H1 (cell line): ENCODE results near the gene IL1R1. TPM values are rescaled to one million over a fixed set of nuclear protein-coding genes. Genes with fewer than 3 reads are reported as not detected.

Source experiments
- ASH2L ChIP-seq: fragments of 200-600, 300-600 bp; sonication (generic); IDR thresholded peaks from one replicate; pipeline ENCODE4 v1.7.1; 2017; ENCODE audit warnings: low read length
- KDM5A ChIP-seq: fragments of 200-600 bp; IDR thresholded peaks from 2 replicates; pipeline ENCODE4 v1.7.1; 2012; ENCODE audit warnings: mild to moderate bottlenecking, low read length, inconsistent platforms, mixed read lengths
- MAFK ChIP-seq: IDR thresholded peaks from 2 replicates; pipeline ENCODE4 v1.6.1; 2012; ENCODE audit warnings: low read depth, mild to moderate bottlenecking, improper control_type of control experiment, low read length
- SP1 ChIP-seq: IDR thresholded peaks from 2 replicates; pipeline ENCODE4 v1.6.1; 2011; ENCODE audit warnings: low read depth, low read length
- SP2 ChIP-seq: IDR thresholded peaks from 2 replicates; pipeline ENCODE4 v1.6.1; 2012; ENCODE audit warnings: mild to moderate bottlenecking, low read length, inconsistent platforms
- SP4 ChIP-seq: IDR thresholded peaks from 2 replicates; pipeline ENCODE4 v1.6.1; 2012; ENCODE audit warnings: low read length, inconsistent platforms
- polyA plus RNA-seq, 7 experiments: library from polyadenylated mRNA; depleted of rRNA in 3 of 7; stranded (reverse) in 5 of 7; unstranded in 2 of 7; fragments of >200 nt in 5 of 7; fragments of 200-250 nt in 2 of 7; gene quantifications; 1 replicate in 5 of 7; 2 replicates in 1 of 7; 4 replicates in 1 of 7; pipeline versions ENCODE4 v1.2.1 to v1.2.3, GENCODE V29; 2011 to 2013; ENCODE audit warnings: missing spikeins in 2 of 7, mixed read lengths in 2 of 7
- total RNA-seq: library from RNA; stranded (reverse); fragmentation: NEBNext Ultra II Directional; extraction: Animal tissue kit (Norgen Biotek cat#: 25700); gene quantifications from 2 replicates; pipeline ENCODE4 v1.2.1, GENCODE V29; 2021
- TF ChIP-seq, protein P1 (sequence below): fragments of 300-600 bp; sonication (generic); IDR thresholded peaks from 2 replicates; pipeline ENCODE4 v1.7.1; 2012; ENCODE audit warnings: low read length, moderate library complexity, mild to moderate bottlenecking, inconsistent platforms; ENCODE audit not compliant: insufficient replicate concordance
- TF ChIP-seq, protein P2 (sequence below): IDR thresholded peaks from 2 replicates; pipeline ENCODE4 v1.6.1; 2012; ENCODE audit warnings: inconsistent platforms

The IL1R1 gene
- total and polyA plus RNA-seq, 2 of the 8 experiments (the other 6 are each of a cell fraction or from before 2014, with no cell fraction given) = 0.34 to 0.47 TPM

DNA sequence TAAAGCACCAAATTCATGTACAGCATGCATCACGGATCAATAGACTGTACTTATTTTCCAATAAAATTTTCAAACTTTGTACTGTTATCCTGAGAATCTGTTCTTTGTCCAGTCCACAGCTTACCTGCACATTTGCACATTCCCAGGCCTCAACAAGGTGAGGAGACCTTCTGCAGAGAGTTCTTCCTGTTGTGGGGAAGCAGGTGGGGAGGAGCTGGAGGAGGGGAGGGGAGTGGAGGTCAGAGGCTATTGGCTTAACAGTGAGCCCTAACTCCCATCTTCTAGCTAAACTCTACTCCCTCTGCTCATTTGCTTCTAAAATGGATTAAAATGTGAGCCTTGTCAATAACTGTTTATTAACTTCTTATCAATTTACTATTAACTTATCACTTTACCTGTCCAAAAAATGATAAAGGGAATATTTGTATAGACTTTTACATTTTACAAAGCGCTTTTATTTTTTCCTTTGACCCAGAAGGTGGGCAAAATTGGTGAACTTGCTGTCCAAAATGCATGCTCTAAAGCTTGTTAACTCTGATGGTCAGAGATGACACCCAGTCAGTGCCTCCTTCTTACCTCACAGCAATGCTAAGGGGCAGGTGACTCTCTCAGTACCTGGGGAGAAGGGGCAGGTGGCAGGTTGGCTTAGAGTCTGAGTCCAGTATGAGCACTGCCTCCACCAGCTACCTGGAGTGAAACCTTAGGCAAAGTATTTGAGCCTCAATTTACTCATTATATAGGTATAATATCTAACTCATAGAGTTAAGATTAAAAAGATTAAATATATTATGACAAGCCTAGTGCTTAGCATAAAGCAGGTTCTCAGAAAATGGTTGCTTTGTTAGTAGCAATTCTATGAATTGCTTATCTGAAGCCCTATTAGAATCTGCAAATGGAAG, 37.5 kb downstream of the IL1R1 start (continued):
- TF ChIP-seq, protein P1, sequence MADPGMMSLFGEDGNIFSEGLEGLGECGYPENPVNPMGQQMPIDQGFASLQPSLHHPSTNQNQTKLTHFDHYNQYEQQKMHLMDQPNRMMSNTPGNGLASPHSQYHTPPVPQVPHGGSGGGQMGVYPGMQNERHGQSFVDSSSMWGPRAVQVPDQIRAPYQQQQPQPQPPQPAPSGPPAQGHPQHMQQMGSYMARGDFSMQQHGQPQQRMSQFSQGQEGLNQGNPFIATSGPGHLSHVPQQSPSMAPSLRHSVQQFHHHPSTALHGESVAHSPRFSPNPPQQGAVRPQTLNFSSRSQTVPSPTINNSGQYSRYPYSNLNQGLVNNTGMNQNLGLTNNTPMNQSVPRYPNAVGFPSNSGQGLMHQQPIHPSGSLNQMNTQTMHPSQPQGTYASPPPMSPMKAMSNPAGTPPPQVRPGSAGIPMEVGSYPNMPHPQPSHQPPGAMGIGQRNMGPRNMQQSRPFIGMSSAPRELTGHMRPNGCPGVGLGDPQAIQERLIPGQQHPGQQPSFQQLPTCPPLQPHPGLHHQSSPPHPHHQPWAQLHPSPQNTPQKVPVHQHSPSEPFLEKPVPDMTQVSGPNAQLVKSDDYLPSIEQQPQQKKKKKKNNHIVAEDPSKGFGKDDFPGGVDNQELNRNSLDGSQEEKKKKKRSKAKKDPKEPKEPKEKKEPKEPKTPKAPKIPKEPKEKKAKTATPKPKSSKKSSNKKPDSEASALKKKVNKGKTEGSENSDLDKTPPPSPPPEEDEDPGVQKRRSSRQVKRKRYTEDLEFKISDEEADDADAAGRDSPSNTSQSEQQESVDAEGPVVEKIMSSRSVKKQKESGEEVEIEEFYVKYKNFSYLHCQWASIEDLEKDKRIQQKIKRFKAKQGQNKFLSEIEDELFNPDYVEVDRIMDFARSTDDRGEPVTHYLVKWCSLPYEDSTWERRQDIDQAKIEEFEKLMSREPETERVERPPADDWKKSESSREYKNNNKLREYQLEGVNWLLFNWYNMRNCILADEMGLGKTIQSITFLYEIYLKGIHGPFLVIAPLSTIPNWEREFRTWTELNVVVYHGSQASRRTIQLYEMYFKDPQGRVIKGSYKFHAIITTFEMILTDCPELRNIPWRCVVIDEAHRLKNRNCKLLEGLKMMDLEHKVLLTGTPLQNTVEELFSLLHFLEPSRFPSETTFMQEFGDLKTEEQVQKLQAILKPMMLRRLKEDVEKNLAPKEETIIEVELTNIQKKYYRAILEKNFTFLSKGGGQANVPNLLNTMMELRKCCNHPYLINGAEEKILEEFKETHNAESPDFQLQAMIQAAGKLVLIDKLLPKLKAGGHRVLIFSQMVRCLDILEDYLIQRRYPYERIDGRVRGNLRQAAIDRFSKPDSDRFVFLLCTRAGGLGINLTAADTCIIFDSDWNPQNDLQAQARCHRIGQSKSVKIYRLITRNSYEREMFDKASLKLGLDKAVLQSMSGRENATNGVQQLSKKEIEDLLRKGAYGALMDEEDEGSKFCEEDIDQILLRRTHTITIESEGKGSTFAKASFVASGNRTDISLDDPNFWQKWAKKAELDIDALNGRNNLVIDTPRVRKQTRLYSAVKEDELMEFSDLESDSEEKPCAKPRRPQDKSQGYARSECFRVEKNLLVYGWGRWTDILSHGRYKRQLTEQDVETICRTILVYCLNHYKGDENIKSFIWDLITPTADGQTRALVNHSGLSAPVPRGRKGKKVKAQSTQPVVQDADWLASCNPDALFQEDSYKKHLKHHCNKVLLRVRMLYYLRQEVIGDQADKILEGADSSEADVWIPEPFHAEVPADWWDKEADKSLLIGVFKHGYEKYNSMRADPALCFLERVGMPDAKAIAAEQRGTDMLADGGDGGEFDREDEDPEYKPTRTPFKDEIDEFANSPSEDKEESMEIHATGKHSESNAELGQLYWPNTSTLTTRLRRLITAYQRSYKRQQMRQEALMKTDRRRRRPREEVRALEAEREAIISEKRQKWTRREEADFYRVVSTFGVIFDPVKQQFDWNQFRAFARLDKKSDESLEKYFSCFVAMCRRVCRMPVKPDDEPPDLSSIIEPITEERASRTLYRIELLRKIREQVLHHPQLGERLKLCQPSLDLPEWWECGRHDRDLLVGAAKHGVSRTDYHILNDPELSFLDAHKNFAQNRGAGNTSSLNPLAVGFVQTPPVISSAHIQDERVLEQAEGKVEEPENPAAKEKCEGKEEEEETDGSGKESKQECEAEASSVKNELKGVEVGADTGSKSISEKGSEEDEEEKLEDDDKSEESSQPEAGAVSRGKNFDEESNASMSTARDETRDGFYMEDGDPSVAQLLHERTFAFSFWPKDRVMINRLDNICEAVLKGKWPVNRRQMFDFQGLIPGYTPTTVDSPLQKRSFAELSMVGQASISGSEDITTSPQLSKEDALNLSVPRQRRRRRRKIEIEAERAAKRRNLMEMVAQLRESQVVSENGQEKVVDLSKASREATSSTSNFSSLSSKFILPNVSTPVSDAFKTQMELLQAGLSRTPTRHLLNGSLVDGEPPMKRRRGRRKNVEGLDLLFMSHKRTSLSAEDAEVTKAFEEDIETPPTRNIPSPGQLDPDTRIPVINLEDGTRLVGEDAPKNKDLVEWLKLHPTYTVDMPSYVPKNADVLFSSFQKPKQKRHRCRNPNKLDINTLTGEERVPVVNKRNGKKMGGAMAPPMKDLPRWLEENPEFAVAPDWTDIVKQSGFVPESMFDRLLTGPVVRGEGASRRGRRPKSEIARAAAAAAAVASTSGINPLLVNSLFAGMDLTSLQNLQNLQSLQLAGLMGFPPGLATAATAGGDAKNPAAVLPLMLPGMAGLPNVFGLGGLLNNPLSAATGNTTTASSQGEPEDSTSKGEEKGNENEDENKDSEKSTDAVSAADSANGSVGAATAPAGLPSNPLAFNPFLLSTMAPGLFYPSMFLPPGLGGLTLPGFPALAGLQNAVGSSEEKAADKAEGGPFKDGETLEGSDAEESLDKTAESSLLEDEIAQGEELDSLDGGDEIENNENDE = no peak
- TF ChIP-seq SP4 (no peak), KDM5A (no peak), ASH2L (no peak), MAFK (no peak), SP1 (no peak), SP2 (no peak)
- TF ChIP-seq, protein P2, sequence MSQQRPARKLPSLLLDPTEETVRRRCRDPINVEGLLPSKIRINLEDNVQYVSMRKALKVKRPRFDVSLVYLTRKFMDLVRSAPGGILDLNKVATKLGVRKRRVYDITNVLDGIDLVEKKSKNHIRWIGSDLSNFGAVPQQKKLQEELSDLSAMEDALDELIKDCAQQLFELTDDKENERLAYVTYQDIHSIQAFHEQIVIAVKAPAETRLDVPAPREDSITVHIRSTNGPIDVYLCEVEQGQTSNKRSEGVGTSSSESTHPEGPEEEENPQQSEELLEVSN = no peak
